WTC11 (cell line): ENCODE data around the gene P2RX4. TPM values are rescaled to one million over a fixed set of nuclear protein-coding genes. Genes with fewer than 3 reads are reported as not detected.

Source experiments
- ATAC-seq: fragments of 200-7000 bp; cut with Tn5 transposase; 2 replicates; pipeline ENCODE4 v1.10.0; 2021; ENCODE audit warnings: mild to moderate bottlenecking, moderate library complexity
- CTCF ChIA-PET: fragments of 300-600 bp; sonication (Branson Sonifier 250); formaldehyde crosslinking; loops from one replicate; lab custom pipeline; 2021; ENCODE audit warnings: antibody characterized with exemption; lab: Charles Lee
- POLR2A ChIA-PET: fragments of 350-600 bp; sonication (Branson Sonifier 250); formaldehyde crosslinking; loops from one replicate; lab custom pipeline; 2021; ENCODE audit warnings: antibody characterized with exemption; lab: Charles Lee
- DNase-seq: peaks from one replicate; pipeline ENCODE4 v3.0.0; 2021; ENCODE audit warnings: low spot score
- H3K27ac Mint-ChIP-seq: 2 replicates; pipeline ENCODE4 v1.8.0; 2021; ENCODE audit warnings: mixed read lengths
- H3K27me3 Mint-ChIP-seq: 2 replicates; pipeline ENCODE4 v1.8.0; 2021; ENCODE audit warnings: low read depth, mild to moderate bottlenecking, moderate library complexity, mixed read lengths
- H3K36me3 Mint-ChIP-seq: 2 replicates; pipeline ENCODE4 v1.8.0; 2021; ENCODE audit warnings: mixed read lengths
- H3K4me1 Mint-ChIP-seq: 2 replicates; pipeline ENCODE4 v1.8.0; 2022; ENCODE audit warnings: mixed read lengths
- H3K4me3 Mint-ChIP-seq: 2 replicates; pipeline ENCODE4 v1.8.0; 2021; ENCODE audit warnings: mild to moderate bottlenecking, moderate library complexity, mixed read lengths
- H3K9me3 Mint-ChIP-seq: 2 replicates; pipeline ENCODE4 v1.8.0; 2021; ENCODE audit warnings: mixed read lengths
- ARID4B ChIP-seq: sonication (generic); formaldehyde crosslinking; IDR thresholded peaks from 2 replicates; pipeline ENCODE4 v1.8.0; 2023; ENCODE audit warnings: missing genetic modification reagents, mild to moderate bottlenecking, borderline replicate concordance
- ATF3 ChIP-seq: sonication (generic); formaldehyde crosslinking; conservative IDR thresholded peaks from 2 replicates; pipeline ENCODE4 v1.8.1; 2022; ENCODE audit warnings: mild to moderate bottlenecking, missing genetic modification reagents
- FOXJ3 ChIP-seq: sonication (generic); formaldehyde crosslinking; IDR thresholded peaks from 2 replicates; pipeline ENCODE4 v1.9.0; 2021; ENCODE audit warnings: missing genetic modification reagents, mild to moderate bottlenecking, borderline replicate concordance
- FOXK1 ChIP-seq: sonication (generic); formaldehyde crosslinking; IDR thresholded peaks from 2 replicates; pipeline ENCODE4 v1.8.0; 2022; ENCODE audit warnings: mild to moderate bottlenecking, moderate library complexity, missing genetic modification reagents
- GTF2I ChIP-seq: fragments of 250-450 bp; sonication (Bioruptor Pico); conservative IDR thresholded peaks from 2 replicates; pipeline ENCODE4 v1.4.0; 2021; ENCODE audit warnings: mild to moderate bottlenecking
- HMGA2 ChIP-seq: fragments of 250-450 bp; sonication (Bioruptor Pico); IDR thresholded peaks from 2 replicates; pipeline ENCODE4 v1.4.0; 2021; ENCODE audit warnings: mild to moderate bottlenecking, moderate library complexity
- IRF2 ChIP-seq: sonication (generic); formaldehyde crosslinking; IDR thresholded peaks from 2 replicates; pipeline ENCODE4 v1.8.0; 2022; ENCODE audit warnings: low read depth, missing genetic modification reagents, borderline replicate concordance
- JUN ChIP-seq: sonication (generic); formaldehyde crosslinking; IDR thresholded peaks from 2 replicates; pipeline ENCODE4 v1.8.0; 2023; ENCODE audit warnings: mild to moderate bottlenecking, missing genetic modification reagents
- MAX ChIP-seq: sonication (generic); formaldehyde crosslinking; IDR thresholded peaks from 2 replicates; pipeline ENCODE4 v1.8.0; 2022; ENCODE audit warnings: mild to moderate bottlenecking, missing genetic modification reagents
- MLX ChIP-seq: sonication (generic); formaldehyde crosslinking; IDR thresholded peaks from 2 replicates; pipeline ENCODE4 v1.8.1; 2023; ENCODE audit warnings: mild to moderate bottlenecking, missing genetic modification reagents, moderate library complexity
- NR1H2 ChIP-seq: sonication (generic); formaldehyde crosslinking; IDR thresholded peaks from 2 replicates; pipeline ENCODE4 v1.9.0; 2021; ENCODE audit warnings: mild to moderate bottlenecking, moderate library complexity, missing genetic modification reagents
- OVOL2 ChIP-seq: fragments of 250-450 bp; sonication (Bioruptor Pico); IDR thresholded peaks from 2 replicates; pipeline ENCODE4 v1.9.0; 2021; ENCODE audit warnings: mild to moderate bottlenecking, borderline replicate concordance
- RORB ChIP-seq: fragments of 250-450 bp; sonication (Bioruptor Pico); IDR thresholded peaks from 2 replicates; pipeline ENCODE4 v1.9.0; 2021; ENCODE audit warnings: mild to moderate bottlenecking
- SMAD3 ChIP-seq: sonication (generic); formaldehyde crosslinking; IDR thresholded peaks from 2 replicates; pipeline ENCODE4 v1.8.0; 2022; ENCODE audit warnings: missing genetic modification reagents, mild to moderate bottlenecking, borderline replicate concordance
- SOX15 ChIP-seq: fragments of 250-450 bp; sonication (Bioruptor Pico); IDR thresholded peaks from 2 replicates; pipeline ENCODE4 v1.9.0; 2021; ENCODE audit warnings: mild to moderate bottlenecking
- STAT6 ChIP-seq: sonication (generic); formaldehyde crosslinking; conservative IDR thresholded peaks from 2 replicates; pipeline ENCODE4 v1.8.1; 2023; ENCODE audit warnings: mild to moderate bottlenecking, low read depth, missing genetic modification reagents, moderate library complexity
- USF2 ChIP-seq: sonication (generic); formaldehyde crosslinking; IDR thresholded peaks from 2 replicates; pipeline ENCODE4 v1.8.1; 2023; ENCODE audit warnings: mild to moderate bottlenecking, missing genetic modification reagents, moderate library complexity
- ZNF219 ChIP-seq: sonication (generic); formaldehyde crosslinking; IDR thresholded peaks from 2 replicates; pipeline ENCODE4 v1.8.0; 2023; ENCODE audit warnings: missing genetic modification reagents, mild to moderate bottlenecking, borderline replicate concordance
- ZNF317 ChIP-seq: sonication (generic); formaldehyde crosslinking; IDR thresholded peaks from 2 replicates; pipeline ENCODE4 v1.8.1; 2023; ENCODE audit warnings: low read depth, mild to moderate bottlenecking, moderate library complexity, missing genetic modification reagents, borderline replicate concordance
- ZNF396 ChIP-seq: fragments of 250-450 bp; sonication (Bioruptor Pico); IDR thresholded peaks from 2 replicates; pipeline ENCODE4 v1.8.0; 2021; ENCODE audit warnings: mild to moderate bottlenecking, moderate library complexity, borderline replicate concordance
- ZNF416 ChIP-seq: fragments of 250-450 bp; sonication (Bioruptor Pico); IDR thresholded peaks from 2 replicates; pipeline ENCODE4 v1.9.0; 2021; ENCODE audit warnings: mild to moderate bottlenecking, inconsistent platforms
- ZNF512 ChIP-seq: sonication (generic); formaldehyde crosslinking; IDR thresholded peaks from 2 replicates; pipeline ENCODE4 v1.8.1; 2022; ENCODE audit warnings: missing genetic modification reagents, borderline replicate concordance
- ZNF671 ChIP-seq: fragments of 250-450 bp; sonication (Bioruptor Pico); IDR thresholded peaks from 2 replicates; pipeline ENCODE4 v1.8.0; 2021; ENCODE audit warnings: mild to moderate bottlenecking
- total RNA-seq: library from RNA; stranded (reverse); gene quantifications from 3 replicates; pipeline ENCODE4 v1.2.3, GENCODE V29; 2021

Gene P2RX4
- total RNA-seq, 1 experiment from 2014 or later = 13.9 TPM

- POLR2A ChIA-PET = no interaction called here
- TF ChIP-seq JUN (CRISPR knock-in tag) (no peak), HMGA2 (CRISPR knock-in tag) (no peak), ZNF219 (no peak), MLX (no peak), USF2 (no peak)
- no peaks in the 10 kb centered on the region for H3K36me3 Mint-ChIP-seq
- no peaks in the 10 kb centered on the region for H3K9me3 Mint-ChIP-seq
- no peak overlapping the region for H3K27ac Mint-ChIP-seq
- no peak overlapping the region for H3K4me3 Mint-ChIP-seq
- no peaks in the 10 kb centered on the region for H3K27me3 Mint-ChIP-seq
- CTCF ChIA-PET = no interaction called here
- no peak for ATAC-seq
- no peak for DNase-seq
- H3K4me1 Mint-ChIP-seq = no peaks in the 10 kb centered on the region
Observed at GRCh38 chr12:121170611-121171260, 39.2 kb upstream of the P2RX4 start.

GRCh38 chr12:121172145-121172544, 37.8 kb upstream of the P2RX4 start:
- DNase-seq (no peak), ATAC-seq (no peak)
- Mint-ChIP-seq H3K36me3 (no peaks in the 10 kb centered on the region), H3K27ac (no peak overlapping the region), H3K27me3 (no peaks in the 10 kb centered on the region), H3K9me3 (no peaks in the 10 kb centered on the region), H3K4me1 (peaks cover 2% of the 10 kb centered on the region), H3K4me3 (no peak overlapping the region)
- ChIA-PET POLR2A (no interaction called here), CTCF (no interaction called here)
- TF ChIP-seq GTF2I = no peak
- TF ChIP-seq ARID4B (CRISPR knock-in tag) = no peak
- TF ChIP-seq ZNF671 = no peak
- TF ChIP-seq MAX (CRISPR knock-in tag) = no peak
- TF ChIP-seq SMAD3 = no peak
- TF ChIP-seq ZNF416 (CRISPR knock-in tag) = no peak
- TF ChIP-seq ZNF317 = no peak
- TF ChIP-seq FOXJ3 (CRISPR knock-in tag) = no peak
- TF ChIP-seq ATF3 = no peak
- TF ChIP-seq RORB = no peak
- no peak for TF ChIP-seq STAT6 (CRISPR knock-in tag)
- no peak for TF ChIP-seq OVOL2
- no peak for TF ChIP-seq ZNF512 (CRISPR knock-in tag)
- no peak for TF ChIP-seq FOXK1
- no peak for TF ChIP-seq ZNF396 (CRISPR knock-in tag)
- TF ChIP-seq IRF2 (CRISPR knock-in tag) = no peak
- no peak for TF ChIP-seq SOX15 (CRISPR knock-in tag)
- no peak for TF ChIP-seq NR1H2
